SKM-1 (cell line): ENCODE data around the gene SYCP3.
A peak's percentile ranks its signal among the peaks of the same experiment; 100 is the strongest.

ENCODE experiments used
- DNase-seq: peaks from one replicate; lab custom pipeline; 2025; ENCODE audit not compliant: unreplicated experiment; lab: John Stamatoyannopoulos, UW

The SYCP3 gene

GRCh38 chr12:101738920-101739665, at the start of gene SYCP3:
TSS of gene SYCP3 (minus strand) at chr12:101739462. CDS start at chr12:101737935, 1,527 bp downstream.
- DNase-seq, result no peak

- no peak for DNase-seq
Measured at GRCh38 chr12:101785671-101786070, 46.4 kb upstream of the SYCP3 start.

GRCh38 chr12:101784376-101784775, 45.1 kb upstream of the SYCP3 start:
- no peak for DNase-seq

GRCh38 chr12:101783838-101784237, 44.6 kb upstream of the SYCP3 start:
- DNase-seq, result no peak

- no peak for DNase-seq
Measured at GRCh38 chr12:101783150-101783549, 43.9 kb upstream of the SYCP3 start.

- DNase-seq, result no peak
Measured at GRCh38 chr12:101782273-101782731, 43.0 kb upstream of the SYCP3 start.

GRCh38 chr12:101781834-101782233, 42.6 kb upstream of the SYCP3 start:
- no peak for DNase-seq

DNA sequence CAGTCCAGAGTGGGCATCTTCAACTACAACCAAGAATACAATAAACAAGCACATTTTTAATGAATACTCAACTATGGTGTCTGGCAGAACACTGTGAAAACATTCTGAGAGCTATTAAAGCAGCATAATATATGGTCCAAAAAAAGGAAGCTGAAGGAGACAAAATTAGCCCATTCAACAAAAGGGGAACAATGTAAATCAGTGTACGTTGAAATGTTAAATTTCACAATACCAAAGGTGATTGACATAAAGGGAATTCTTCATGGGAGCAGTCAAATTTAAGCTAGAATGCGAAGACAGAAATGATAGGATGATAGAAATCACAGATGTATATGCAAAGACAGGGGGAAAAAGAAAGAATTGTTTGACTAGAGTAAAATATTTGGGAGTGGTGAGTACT, 41.3 kb upstream of the SYCP3 start:
- peak; percentile 3 for DNase-seq

DNA sequence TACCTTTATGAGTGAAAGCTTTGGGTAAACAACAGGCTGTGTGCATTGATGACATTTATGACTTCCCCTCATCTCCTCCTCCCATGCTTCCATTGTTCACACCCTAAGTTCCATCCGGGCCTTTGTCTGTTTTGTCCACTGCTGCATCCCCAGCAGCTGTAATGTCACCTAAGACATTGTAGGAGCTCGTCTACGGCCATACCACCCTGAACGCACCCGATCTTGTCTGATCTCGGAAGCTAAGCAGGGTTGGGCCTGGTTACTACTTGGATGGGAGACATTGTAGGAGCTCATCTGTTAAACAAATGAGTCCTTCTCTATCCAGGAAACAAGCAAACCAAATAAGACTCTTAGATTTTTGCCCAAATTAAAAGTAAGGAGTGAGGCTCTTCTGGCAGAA, 40.4 kb upstream of the SYCP3 start:
- no peak for DNase-seq

- DNase-seq, result no peak
Measured at GRCh38 chr12:101779200-101779599, 39.9 kb upstream of the SYCP3 start.

GRCh38 chr12:101777978-101778377, 38.7 kb upstream of the SYCP3 start:
- no peak for DNase-seq

GRCh38 chr12:101777485-101777884, 38.2 kb upstream of the SYCP3 start:
- DNase-seq, result peak; percentile 2

DNA sequence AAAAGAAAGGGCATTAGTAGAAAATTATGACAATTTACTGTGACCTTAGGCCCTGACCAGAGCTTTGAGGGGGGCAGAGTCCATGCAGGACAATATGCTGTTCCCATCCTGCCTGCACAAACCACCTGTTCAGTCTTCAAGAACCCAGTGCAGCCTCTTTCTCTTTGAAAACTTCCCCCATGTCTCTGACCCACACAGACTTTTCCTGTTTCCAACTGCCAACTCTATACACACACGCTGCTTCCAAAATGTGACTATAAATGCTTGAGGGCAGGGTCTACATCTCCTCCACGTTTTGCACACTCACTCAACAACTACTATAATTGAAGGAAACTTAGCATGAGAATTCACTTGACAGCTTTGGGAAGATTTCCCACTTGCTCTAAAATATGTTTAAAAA, 36.6 kb upstream of the SYCP3 start:
- no peak for DNase-seq

DNA sequence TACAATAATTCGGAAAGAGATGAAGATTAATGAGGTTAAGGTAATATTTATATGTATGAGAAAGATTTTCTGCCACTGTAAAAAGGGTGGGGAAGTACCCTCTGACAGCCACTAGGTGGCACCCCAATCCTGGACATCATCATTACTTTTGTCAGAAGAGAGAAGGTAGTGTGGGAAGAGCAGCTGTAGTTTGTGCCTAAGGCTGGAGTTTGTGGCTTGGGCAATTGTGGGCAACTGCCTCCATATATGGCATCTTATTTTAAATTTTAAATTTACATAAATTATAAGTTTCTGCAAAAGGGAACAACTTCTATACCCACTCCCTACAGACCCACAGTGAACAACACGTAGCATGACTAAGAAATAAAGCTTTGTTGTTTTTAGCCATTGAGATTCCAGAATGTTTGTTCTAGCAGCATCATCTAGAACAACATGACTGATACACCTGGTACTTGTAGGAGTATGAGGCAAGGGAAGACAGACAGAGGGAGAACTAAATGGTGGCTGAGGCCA, 34.4 kb upstream of the SYCP3 start:
- peak; percentile 19 for DNase-seq

DNA sequence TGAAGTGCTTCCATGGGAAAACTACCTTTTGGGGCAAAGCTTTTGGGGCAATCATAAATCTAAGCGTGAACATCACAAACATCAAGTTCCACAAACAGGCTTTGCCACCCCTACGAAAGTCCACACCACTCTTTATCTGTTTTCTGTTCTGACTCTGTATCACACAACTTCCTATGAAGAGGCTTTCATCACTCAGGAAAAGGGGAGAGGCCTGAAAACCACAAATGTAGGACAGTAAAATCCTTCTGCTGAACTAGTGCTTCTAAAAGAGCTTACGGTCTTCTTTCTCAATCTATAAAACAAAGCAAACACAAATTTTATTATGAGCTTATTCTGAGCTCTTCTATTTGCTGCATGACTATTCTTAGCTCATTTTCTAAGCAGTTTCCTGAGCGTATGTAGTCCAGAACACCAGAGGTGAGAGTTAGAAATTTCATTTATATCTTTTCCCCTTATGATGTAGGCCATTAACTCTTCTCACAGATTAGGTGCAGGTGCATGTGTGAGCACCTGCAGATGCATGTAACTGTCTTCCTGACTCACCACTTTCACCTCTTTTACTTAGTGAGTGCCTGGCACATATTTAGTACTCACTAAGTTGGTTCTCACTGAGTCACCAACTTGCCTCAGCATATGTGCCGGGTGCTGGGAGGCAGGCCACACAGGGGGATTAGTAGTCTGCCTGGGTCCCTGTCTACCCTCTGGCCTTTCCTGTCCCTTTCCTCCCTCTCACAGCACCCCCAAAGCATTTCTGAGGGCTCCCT, 32.9 kb upstream of the SYCP3 start:
- peak; percentile 2 for DNase-seq

GRCh38 chr12:101769865-101770264, 30.6 kb upstream of the SYCP3 start:
- no peak for DNase-seq

- DNase-seq, result no peak
Measured at GRCh38 chr12:101768781-101769180, 29.5 kb upstream of the SYCP3 start.

DNA sequence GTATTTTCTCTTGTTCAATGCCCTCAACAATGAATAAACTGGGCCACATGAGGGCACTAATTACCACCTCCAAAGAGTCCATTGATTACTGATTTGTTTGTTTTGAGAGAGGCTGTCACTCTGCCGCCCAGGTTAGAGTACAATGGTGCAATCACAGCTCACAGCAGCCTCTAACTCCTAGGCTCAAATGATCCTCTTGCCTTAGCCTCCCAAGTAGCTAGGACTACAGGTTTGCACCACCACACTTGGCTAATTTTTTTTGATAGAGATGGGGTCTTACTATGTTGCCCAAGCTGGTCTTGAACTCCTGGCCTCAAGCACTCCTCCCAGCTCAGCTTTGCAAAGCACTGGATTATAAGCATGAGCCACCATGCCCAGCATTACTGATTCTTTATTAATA, 28.3 kb upstream of the SYCP3 start:
- DNase-seq, result no peak

GRCh38 chr12:101764051-101764792, 25.0 kb upstream of the SYCP3 start:
- DNase-seq, result no peak

- peak; percentile 1 for DNase-seq
Measured at GRCh38 chr12:101763246-101763931, 24.1 kb upstream of the SYCP3 start.

GRCh38 chr12:101761781-101762180, 22.5 kb upstream of the SYCP3 start:
- no peak for DNase-seq
